GM12865 (cell line): Measurements from ENCODE around the gene INPP4B.
A peak's percentile ranks its signal among the peaks of the same experiment; 100 is the strongest.

Experiments used
- DNase-seq: peaks from one replicate; pipeline ENCODE4 v3.0.0; 2010; ENCODE audit warnings: low read depth
- H3K4me3 ChIP-seq: 2 replicates; pipeline ENCODE4 v1.5.1; 2011; ENCODE audit warnings: mild to moderate bottlenecking, low read depth, low read length, control low read depth
- TF ChIP-seq, protein P1 (sequence below): IDR thresholded peaks from 2 replicates; pipeline ENCODE4 v1.5.1; 2011; ENCODE audit warnings: low read length, control low read depth, low read depth, inconsistent platforms; ENCODE audit not compliant: insufficient read depth; ENCODE audit errors: missing control alignments

Gene INPP4B

DNA sequence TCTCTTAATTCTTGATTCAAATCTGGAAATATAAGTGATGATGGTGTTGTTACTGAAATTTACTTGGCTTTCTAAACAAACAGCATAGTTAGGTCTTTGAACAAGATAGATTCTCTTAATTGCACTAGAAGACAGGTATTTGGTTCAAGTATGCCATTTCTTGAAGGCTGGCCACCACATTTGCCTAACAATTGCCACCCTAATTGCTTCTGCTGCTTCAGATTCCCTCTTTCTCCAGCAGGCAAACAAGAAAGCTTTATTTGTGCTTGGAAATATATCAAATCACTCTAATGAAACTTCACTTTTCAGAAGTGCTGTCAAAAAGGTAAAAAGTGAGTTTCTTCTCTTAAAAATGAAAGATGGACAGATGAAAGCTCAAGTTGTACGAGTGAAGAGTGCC lies 418.6 kb downstream of the INPP4B start:
- DNase-seq: no peak
- H3K4me3 ChIP-seq: no peak overlapping the region
- TF ChIP-seq, protein P1, sequence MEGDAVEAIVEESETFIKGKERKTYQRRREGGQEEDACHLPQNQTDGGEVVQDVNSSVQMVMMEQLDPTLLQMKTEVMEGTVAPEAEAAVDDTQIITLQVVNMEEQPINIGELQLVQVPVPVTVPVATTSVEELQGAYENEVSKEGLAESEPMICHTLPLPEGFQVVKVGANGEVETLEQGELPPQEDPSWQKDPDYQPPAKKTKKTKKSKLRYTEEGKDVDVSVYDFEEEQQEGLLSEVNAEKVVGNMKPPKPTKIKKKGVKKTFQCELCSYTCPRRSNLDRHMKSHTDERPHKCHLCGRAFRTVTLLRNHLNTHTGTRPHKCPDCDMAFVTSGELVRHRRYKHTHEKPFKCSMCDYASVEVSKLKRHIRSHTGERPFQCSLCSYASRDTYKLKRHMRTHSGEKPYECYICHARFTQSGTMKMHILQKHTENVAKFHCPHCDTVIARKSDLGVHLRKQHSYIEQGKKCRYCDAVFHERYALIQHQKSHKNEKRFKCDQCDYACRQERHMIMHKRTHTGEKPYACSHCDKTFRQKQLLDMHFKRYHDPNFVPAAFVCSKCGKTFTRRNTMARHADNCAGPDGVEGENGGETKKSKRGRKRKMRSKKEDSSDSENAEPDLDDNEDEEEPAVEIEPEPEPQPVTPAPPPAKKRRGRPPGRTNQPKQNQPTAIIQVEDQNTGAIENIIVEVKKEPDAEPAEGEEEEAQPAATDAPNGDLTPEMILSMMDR: no peak

DNA sequence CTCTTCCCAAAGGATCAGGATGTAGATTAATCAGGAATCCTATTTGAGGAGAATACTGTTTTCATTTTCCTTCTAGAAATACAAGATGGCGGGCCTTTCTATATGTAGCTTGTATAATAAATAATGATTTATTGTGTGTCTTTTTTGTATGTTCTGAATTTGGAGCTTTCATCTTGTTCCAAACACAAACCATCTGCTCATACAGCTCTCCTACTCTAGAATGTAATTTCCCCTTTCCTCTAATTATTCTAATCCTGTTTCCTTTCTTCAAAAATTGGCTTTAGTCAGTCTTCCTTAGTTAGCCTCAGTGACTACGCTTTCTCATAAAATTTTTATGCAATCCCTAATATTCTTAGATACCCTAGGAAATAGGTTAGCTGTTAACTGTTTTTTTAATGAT lies 422.2 kb downstream of the INPP4B start:
- DNase-seq: no peak
- H3K4me3 ChIP-seq: no peak overlapping the region
- TF ChIP-seq, protein P1: no peak

DNA sequence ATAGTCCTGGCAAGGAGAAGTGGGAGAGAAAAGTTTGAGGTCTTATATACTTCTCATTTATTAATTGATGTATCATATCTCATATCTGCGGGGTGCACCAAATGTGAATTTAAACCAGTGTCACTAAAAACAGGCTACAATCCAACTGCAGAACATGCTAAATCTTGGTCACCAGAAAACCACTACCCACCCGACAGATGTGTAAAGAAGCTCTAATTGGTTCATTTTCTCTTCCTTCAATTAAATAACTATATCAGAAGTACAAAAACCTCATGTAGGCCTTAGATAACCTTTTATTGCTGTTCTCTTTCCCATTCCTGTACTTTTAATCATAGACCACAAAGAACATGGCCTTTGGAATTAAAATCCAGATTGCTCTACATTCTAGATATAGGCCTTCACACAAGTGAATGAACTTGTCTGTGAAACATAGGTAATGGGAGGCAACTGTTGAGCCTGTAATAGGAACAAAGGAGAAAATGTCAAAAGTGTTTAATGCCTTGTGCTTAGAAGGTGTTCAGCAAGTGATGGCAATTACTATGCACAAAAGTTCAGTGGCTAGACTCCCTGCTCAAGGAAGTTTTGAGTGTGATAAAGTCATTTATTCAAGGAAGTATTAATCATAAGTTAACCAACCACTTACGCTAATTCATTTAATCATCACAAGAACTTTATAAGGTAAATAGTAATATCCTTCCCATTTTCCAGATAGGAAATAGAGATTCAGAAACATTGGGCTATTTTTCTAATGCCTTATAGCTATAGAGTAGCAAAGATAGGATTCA lies 425.6 kb downstream of the INPP4B start:
- no peak for DNase-seq
- no peak overlapping the region for H3K4me3 ChIP-seq
- TF ChIP-seq, protein P1: no peak

DNA sequence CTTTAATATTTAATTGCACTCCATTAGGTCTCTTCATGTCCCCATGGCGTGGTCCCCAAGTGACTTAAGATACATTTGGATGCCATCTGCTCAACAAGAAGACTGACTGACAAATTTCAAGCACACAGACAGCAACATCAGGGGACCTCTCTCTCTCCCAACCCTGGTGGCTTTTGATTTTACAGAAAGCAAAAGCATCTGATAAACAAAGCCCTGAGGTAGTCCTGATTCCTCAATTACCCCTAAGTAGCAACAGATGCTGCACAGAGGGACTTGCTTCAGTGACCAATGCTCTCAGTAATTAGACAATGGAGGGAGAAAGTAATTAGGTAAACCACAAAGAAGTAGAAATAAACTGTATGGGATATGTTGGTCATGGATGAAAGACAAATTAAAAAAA lies 426.4 kb downstream of the INPP4B start:
- H3K4me3 ChIP-seq: no peak overlapping the region
- TF ChIP-seq, protein P1: no peak
- DNase-seq: no peak

DNA sequence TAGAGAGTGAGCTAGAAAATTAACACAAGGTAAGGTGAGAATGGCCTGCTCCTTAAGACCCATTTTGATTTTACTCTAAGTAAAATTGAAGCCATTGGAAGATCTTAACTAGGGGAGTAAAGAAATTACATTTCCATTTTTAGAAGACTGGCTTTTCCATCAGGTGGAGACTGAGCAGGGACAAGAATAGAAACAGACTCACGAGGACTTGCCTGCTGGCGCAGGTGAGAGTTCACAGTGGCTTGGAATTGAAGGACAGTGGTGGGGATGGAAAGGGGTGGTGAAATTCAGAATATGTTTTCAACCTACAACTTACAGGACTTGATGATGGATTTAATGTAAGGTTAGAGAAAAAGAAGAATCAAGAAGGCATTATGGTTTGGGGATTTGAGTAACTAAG lies 427.4 kb downstream of the INPP4B start:
- DNase-seq: no peak
- H3K4me3 ChIP-seq: no peak overlapping the region
- TF ChIP-seq, protein P1: no peak

DNA sequence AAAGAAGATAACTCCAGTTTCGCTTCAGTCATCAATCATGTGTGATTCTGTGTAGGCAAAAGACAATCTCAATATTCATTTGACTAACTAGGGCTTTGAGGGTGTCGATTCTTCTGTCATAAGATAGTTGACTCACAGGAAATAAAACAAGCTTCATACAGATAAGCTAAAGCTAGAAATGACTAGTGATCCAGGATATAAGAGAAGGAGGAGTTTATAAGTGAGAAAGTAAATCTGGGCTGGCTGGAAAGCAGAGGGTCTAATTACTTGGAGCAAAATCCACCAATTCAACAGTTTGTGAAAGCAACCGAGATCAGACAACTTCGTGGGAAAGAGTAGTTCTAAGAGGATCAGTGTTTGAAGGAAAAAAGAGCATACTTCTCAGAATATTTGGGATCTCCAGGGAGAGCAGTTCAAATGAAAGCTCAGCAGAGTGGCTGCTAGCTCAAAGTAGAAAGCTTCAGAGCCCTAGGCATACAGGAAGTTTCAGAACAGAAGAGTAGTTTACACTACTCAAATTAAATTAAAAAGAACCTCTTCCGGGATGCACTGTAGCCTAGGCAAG lies 429.3 kb downstream of the INPP4B start:
- TF ChIP-seq, protein P1: no peak
- H3K4me3 ChIP-seq: no peak overlapping the region
- DNase-seq: peak; percentile 19
